ENCODE results near the gene TAF3.
"Not testable (repeated sequence)": the region's sequence is repeated elsewhere in the genome, so short reads cannot be mapped to it uniquely, and the experiment has no call there.

The TAF3 gene, protein sequence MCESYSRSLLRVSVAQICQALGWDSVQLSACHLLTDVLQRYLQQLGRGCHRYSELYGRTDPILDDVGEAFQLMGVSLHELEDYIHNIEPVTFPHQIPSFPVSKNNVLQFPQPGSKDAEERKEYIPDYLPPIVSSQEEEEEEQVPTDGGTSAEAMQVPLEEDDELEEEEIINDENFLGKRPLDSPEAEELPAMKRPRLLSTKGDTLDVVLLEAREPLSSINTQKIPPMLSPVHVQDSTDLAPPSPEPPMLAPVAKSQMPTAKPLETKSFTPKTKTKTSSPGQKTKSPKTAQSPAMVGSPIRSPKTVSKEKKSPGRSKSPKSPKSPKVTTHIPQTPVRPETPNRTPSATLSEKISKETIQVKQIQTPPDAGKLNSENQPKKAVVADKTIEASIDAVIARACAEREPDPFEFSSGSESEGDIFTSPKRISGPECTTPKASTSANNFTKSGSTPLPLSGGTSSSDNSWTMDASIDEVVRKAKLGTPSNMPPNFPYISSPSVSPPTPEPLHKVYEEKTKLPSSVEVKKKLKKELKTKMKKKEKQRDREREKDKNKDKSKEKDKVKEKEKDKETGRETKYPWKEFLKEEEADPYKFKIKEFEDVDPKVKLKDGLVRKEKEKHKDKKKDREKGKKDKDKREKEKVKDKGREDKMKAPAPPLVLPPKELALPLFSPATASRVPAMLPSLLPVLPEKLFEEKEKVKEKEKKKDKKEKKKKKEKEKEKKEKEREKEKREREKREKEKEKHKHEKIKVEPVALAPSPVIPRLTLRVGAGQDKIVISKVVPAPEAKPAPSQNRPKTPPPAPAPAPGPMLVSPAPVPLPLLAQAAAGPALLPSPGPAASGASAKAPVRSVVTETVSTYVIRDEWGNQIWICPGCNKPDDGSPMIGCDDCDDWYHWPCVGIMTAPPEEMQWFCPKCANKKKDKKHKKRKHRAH

GRCh38 chr10:7818295-7819120 is at the start of gene TAF3:
TSS of gene TAF3 (plus strand) at chr10:7818505. CDS start at chr10:7818710, 205 bp downstream.
- DNase-seq, result peak; percentile 92

DNA sequence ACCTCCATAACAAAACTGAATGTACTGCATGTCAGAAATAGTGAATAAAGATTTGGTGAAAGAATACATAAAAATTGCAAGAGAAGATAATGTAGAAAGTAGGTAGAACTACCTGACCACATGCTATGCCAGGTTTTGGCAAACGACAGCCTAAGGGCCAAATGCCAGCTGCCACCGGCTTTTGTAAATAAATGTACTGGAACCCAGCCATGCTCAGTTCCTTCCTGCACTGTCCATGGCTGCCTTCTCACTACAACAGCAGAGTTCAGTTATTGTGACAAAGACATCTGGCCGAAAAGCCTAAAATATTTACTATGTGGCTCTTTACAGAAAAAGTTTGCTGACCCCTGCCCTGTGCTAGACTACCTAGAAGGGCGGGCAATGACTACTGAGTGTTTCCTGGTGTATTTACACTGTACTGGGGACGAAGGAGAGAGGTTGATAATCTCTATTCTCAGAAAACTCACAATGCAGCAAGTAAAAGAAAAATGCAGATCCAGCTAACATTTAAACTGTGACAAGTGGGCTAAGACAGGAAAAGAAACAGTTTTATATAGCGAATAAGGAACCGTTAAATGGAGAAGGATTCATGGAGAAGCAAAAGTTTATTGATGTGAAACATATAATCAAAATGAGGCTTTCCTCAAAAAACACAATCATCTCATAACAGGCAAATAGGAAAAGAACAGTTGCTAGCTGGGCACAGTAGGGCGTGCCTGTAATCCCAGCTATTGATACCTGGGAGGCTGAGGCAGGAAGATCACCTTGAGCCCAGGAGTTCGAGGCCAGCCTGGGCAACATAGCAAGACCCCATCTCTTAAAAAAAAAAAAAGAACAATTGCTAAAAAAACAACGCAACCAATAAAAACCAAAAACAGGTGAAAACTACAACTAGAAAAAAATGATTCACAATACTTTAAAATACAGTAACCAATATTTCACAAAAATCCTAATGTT is 44.2 kb upstream of the TAF3 start:
- no peak for DNase-seq

GRCh38 chr10:7776777-7777176 is 41.5 kb upstream of the TAF3 start:
- DNase-seq, result no peak

DNA sequence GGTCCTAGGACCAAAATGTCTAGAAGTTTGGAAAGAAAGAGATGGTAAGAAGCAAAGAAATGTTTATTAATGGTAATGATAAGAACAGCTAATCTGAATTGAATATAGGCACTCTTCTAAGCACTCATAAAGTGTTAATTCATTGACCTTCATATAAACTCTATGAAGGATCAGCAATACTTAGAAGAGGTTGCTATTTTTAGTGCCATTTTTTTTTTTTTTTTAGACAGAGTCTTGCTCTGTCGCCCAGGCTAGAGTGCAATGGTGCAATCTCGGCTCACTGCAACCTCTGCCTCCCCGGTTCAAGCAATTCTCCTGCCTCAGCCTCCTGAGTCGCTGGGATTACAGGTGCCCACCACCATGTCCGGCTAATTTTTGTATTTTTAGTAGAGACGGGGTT is 36.1 kb upstream of the TAF3 start:
- DNase-seq, result not testable (repeated sequence)

DNA sequence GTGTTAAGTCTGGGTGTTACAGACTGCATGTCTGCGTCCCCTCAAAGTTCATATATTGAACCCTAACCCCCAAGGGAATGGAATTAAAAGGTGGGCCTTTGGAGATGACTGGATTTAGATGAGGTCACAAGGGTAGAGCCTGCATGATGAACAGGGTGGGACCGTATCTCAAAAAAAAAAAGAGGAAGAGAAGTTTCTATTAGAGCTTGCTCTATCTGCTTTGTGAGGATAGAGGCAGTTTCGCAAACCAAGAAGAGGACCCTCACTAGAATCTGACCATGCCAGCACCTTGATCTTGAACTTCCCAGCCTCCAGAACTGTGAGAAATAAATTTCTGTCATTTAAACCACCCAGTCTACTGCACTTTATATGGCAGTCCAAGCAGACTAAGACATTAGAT is 31.9 kb upstream of the TAF3 start:
- DNase-seq, result no peak

GRCh38 chr10:7787150-7787856 is 31.0 kb upstream of the TAF3 start:
- DNase-seq, result no peak

DNA sequence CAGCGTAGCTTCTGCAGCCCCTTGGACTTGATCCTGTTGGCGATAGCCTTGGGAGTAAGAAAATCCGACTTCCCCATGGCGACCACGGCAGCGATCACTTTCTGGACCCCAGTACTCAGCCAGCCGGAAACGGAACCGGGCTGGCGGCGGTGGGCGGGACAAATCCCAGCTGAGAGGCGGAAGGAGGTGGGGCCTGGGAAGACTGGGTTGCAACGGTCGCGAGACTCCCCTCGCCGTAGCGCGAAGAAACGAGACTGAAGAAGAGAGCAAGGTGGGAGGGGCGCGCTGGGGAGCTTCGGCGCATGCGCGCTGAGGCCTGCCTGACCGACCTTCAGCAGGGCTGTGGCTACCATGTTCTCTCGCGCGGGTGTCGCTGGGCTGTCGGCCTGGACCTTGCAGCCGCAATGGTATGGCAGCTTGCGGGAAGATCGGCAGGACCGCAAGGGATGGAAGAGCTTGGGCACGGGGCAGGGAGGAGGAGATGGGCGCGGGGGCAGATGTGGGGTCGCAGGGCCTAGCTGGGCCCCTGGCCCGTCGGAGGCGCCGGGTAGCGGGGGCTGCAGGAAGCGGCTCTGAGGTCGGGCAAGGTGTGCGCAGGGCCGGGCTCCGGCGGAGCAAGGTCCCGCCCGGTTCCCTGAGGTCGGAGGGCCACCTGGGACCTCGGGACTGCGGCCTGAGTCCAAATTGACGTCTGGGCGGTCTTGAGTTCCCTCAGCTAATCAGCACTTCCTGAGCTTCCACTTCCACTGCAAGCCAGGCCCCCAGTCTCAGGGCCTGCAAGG is 30.3 kb upstream of the TAF3 start, which contains the start of the genes ATP5F1C and KIN:
Gene ATP5F1C (plus strand): TSS at position 321 of the 782 bp plus-strand sequence. CDS start 31 bp downstream, at position 352.
Gene KIN (minus strand): TSS at position 137 of the 782 bp plus-strand sequence. CDS start 60 bp downstream, at position 77.
- DNase-seq, result peak; percentile 97

DNA sequence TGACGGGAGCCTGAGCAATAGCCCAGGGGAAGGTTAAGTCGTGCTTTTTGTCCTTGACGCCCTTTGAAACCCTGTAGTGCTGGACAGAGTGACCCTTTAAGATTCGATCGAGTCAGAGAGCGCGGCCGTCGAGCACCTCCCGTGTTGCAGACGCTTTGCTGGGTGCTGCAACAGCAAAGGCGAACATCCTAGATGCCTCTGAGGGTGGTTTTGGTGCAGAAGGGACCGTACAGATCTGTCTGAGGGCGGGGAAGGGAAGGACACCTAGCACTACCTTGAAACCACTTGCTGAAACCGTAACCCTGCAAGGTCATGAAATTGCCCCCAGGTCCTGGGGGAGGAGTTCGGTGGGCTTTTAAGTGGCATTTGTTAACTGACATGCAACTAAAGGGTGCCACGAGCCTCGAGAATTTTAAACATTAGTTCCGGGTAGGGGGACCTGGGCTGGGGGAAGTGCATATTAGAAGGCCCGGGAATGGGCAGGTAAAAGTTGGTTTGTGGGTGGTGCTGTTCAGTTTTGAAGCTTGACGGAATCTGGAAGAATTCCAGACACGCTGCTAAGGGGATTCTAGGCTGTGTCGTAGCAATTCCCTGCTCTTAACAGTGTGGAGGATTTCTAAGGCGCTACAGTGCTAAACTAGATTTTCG is 29.5 kb upstream of the TAF3 start:
- DNase-seq, result no peak

GRCh38 chr10:7789390-7789789 is 28.9 kb upstream of the TAF3 start:
- no peak for DNase-seq

- DNase-seq, result no peak
Observed at GRCh38 chr10:7792541-7792940, 25.8 kb upstream of the TAF3 start.

- no peak for DNase-seq
Observed at GRCh38 chr10:7794251-7795026, 23.9 kb upstream of the TAF3 start.

DNA sequence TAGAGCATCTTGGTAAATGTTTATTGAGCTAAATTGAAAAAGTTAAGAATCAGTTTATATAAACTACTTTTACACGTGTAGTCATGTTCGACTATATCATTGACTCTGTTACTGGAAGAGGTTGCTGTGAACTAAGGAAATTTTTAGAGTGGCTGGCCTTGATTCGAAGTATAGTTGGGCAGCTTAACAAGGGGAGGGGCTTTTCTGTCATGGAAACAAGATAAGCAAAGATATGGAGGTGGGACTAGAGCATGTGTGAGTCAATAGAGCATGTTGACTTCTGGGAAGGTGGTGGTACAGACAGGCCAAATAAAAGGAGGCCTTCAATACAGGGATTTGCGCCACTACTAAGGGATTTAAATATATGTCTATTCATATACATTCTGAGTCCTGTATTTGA is 22.7 kb upstream of the TAF3 start:
- DNase-seq, result no peak

DNA sequence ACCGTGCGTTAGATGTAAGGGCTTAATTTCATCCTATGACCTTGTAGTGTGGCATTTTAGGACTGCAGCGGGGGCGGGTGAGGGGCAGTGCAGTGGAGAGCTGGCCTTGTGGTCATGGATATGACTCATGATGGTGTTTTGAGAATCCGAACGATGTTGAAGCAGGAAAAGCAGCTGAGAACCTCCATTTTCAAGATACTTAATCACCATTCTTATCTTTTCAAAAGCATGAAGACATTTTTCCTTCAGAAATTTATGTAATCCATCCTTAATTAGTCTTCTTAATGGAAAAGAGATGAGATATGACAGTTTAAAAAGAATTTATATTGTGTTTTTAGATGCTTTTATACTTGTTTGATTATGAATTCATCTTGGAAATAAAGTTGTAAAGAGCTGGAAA is 20.7 kb upstream of the TAF3 start:
- DNase-seq, result no peak

DNA sequence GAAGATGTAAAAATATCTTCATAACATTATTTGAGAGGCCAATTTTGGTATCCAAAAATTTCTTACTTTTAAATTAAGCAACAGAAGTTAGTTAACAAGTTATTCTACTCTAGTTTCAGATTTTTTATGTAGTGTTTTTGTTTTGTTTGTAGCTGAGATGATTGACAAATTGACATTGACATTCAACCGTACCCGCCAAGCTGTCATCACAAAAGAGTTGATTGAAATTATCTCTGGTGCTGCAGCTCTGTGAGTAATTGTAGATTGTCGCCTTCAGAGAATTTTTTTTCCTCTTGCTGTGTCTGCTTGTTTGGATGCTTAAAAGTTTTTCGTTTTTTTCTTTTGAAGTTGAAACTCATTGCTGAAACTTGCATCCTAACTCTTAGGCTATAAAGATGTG is 15.7 kb upstream of the TAF3 start:
- DNase-seq, result no peak

DNA sequence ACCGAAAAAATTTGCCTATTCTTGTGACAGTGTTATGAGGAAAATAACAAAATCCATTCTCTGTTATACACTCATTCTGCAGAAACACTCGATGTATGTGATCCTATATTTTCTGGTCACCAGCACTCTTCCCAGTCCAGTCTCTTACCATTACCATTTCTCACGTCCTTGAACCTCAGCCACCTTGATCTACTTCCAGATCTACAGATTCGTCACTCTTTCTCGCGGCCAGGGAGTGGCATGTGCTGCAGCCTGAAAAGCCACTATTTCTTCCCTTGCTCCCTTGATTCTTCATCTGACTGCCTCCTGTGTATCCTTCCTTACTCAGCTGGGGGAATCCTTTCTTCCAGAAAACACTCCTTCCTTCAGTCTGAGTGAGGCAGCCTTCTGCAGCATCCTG is 14.1 kb upstream of the TAF3 start:
- no peak for DNase-seq

DNA sequence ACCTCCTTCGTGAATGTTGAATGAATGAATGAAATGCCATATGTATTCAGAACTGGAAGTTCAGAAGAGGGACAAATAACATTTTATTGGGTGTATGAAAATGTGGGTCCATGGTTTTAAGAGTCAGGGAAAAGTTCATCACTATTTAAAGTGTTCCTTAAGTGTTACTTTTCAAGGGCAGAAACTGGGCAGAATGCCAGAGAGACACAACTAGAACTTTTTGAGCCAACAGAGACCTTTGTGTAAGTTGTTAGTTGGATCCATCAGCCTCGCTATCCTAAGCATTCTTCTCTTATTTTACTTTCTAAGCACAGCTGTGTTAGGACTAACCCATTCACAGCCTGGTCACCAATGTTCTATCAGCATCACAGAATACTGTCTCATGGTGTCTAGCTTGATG is 13.6 kb upstream of the TAF3 start:
- no peak for DNase-seq

GRCh38 chr10:7808686-7809267 is 9.5 kb upstream of the TAF3 start:
- DNase-seq, result no peak

DNA sequence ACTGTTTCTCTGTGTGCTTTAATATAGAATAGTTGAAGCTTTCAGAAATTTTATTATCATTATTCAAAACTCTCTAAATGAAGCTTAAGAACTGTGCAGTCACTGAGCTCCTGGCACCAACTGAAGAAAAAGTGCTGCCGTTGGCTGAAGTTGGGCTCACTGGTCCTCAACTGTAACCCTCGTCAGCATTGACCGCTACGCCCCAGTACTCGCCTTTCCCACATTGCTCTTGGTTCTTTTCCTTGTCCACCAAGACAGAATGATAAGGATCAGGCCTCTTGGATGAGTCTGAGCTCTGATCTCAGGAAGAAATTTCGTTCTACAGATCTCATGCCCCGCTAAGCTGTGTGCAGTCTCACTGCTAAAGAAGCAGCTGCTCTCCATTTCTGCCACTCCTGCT is 7.9 kb upstream of the TAF3 start:
- no peak for DNase-seq

Data from activated gamma-delta T cell treated with Interleukin-2 at 50 U/mL for 16 hours (primary cell).